K562 (cell line): ENCODE data around the gene RPEL1. TPM values are rescaled to one million over a fixed set of nuclear protein-coding genes. Genes with fewer than 3 reads are reported as not detected.

ENCODE experiments used
- ATAC-seq: fragments of 200-7000 bp; cut with Tn5 transposase; 3 replicates; pipeline ENCODE4 v1.9.1; 2020; ENCODE audit warnings: moderate library complexity
- BruUV-seq: library from RNA; stranded (reverse); fragments of 400-500 nt; replicated peaks from 2 replicates; lab custom pipeline; 2021; lab: Mats Ljungman, UMichigan
- CTCF ChIA-PET: fragments of 300-600 bp; formaldehyde crosslinking; extraction: SDS; loops from one replicate; lab custom pipeline; 2021; ENCODE audit warnings: low intra/inter-chr PET ratio; lab: Yijun Ruan, JAX
- POLR2A ChIA-PET: fragments of 300-600, 350-650 bp; sonication (Branson Sonifier 250); formaldehyde crosslinking; extraction: SDS; loops from one replicate; lab custom pipeline; 2021; ENCODE audit warnings: antibody characterized with exemption, inconsistent platforms; lab: Yijun Ruan, JAX
- DNase-seq, 4 experiments: peaks; one replicate each; pipeline versions ENCODE4 v3.0.0 to v3.0.0-alpha.2; 2011 to 2018; ENCODE audit warnings: low spot score in 3 of 4, mixed read lengths in 3 of 4; ENCODE audit errors: extremely low read depth in 1 of 4
- FAIRE-seq: peaks from 2 replicates; lab custom pipeline; 2011; peaks lifted over from hg19 to GRCh38; lab: Jason Lieb, UNC
- H2AFZ ChIP-seq: 2 replicates; pipeline ENCODE4 v1.6.0; 2011; ENCODE audit warnings: low read depth, low read length, control low read depth, inconsistent platforms
- H3K27ac ChIP-seq: fragments of 200-600 bp; 3 replicates; pipeline ENCODE4 v1.8.0; 2011; ENCODE audit warnings: low read depth, mild to moderate bottlenecking, control low read depth, inconsistent platforms, low read length, moderate library complexity, mixed read lengths; ENCODE audit errors: extremely low read depth
- H3K27me3 ChIP-seq, 2 experiments: fragments of 300-600 bp in 1 of 2; 2 replicates in 1 of 2; 3 replicates in 1 of 2; pipeline versions ENCODE4 v1.6.0 to v1.8.0; 2011; ENCODE audit warnings: inconsistent platforms in 2 of 2, low read length in 2 of 2, mild to moderate bottlenecking in 1 of 2, mixed read lengths in 1 of 2, moderate library complexity in 1 of 2; ENCODE audit not compliant: control insufficient read depth in 2 of 2, insufficient read depth in 2 of 2
- H3K36me3 ChIP-seq: fragments of 300-600 bp; 3 replicates; pipeline ENCODE4 v1.8.0; 2011; ENCODE audit warnings: mild to moderate bottlenecking, low read length, inconsistent platforms; ENCODE audit not compliant: control insufficient read depth, insufficient read depth
- H3K4me1 ChIP-seq, 2 experiments: fragments of 200-600 bp in 1 of 2; replicated peaks in 1 of 2; 2 replicates in 1 of 2; 3 replicates in 1 of 2; pipeline versions ENCODE4 v1.5.1 to v1.8.0; 2011; ENCODE audit warnings: inconsistent platforms in 2 of 2, low read length in 2 of 2, mild to moderate bottlenecking in 1 of 2, mixed read lengths in 1 of 2, moderate library complexity in 1 of 2; ENCODE audit not compliant: control insufficient read depth in 2 of 2, insufficient read depth in 2 of 2
- H3K4me2 ChIP-seq: 2 replicates; pipeline ENCODE4 v1.6.1; 2011; ENCODE audit warnings: low read length, control low read depth, inconsistent platforms, mixed read lengths; ENCODE audit not compliant: insufficient read depth
- H3K4me3 ChIP-seq: fragments of 200-600 bp; sonication (generic), shearing (Covaris generic); 2 replicates; pipeline ENCODE4 v1.5.1; 2016; ENCODE audit warnings: control low read depth, inconsistent platforms
- H3K79me2 ChIP-seq: fragments of 200-600 bp; 3 replicates; pipeline ENCODE4 v1.8.0; 2011; ENCODE audit warnings: low read length, inconsistent platforms; ENCODE audit not compliant: control insufficient read depth, insufficient read depth
- H3K9ac ChIP-seq, 2 experiments: 2 replicates each; pipeline versions ENCODE4 v1.6.0 to v1.6.1; 2011; ENCODE audit warnings: low read depth in 2 of 2, low read length in 2 of 2, control low read depth in 1 of 2, inconsistent platforms in 1 of 2, mild to moderate bottlenecking in 1 of 2, mixed read lengths in 1 of 2; ENCODE audit not compliant: insufficient read depth in 1 of 2
- H3K9me1 ChIP-seq: one replicate; pipeline ENCODE4 v1.6.0; 2011; ENCODE audit warnings: inconsistent platforms, mild to moderate bottlenecking, low read length, moderate library complexity; ENCODE audit not compliant: control insufficient read depth, insufficient read depth
- H3K9me3 ChIP-seq: replicated peaks from 2 replicates; pipeline ENCODE4 v1.5.1; 2011; ENCODE audit warnings: low read depth, low read length, inconsistent platforms; ENCODE audit not compliant: control insufficient read depth, insufficient read depth
- H4K20me1 ChIP-seq: replicated peaks from 2 replicates; pipeline ENCODE4 v1.6.1; 2011; ENCODE audit warnings: low read length, inconsistent platforms, mixed read lengths; ENCODE audit not compliant: control insufficient read depth, insufficient read depth
- HDAC1 ChIP-seq, 2 experiments: fragments of 450-650 bp; IDR thresholded peaks; 2 replicates each; pipeline ENCODE4 v1.6.1; 2016 to 2017; ENCODE audit warnings: inconsistent platforms in 1 of 2, mild to moderate bottlenecking in 1 of 2, moderate library complexity in 1 of 2
- HDAC2 ChIP-seq: fragments of 450-650 bp; IDR thresholded peaks from 2 replicates; pipeline ENCODE4 v1.6.1; 2016; ENCODE audit warnings: mild to moderate bottlenecking
- PRMT5 ChIP-seq: sonication (generic); formaldehyde crosslinking; IDR thresholded peaks from 2 replicates; pipeline ENCODE4 v1.5.0; 2020; ENCODE audit warnings: missing genetic modification reagents
- REST ChIP-seq, 2 experiments: fragments of 450-650 bp; formaldehyde crosslinking in 1 of 2; IDR thresholded peaks; 2 replicates each; pipeline versions ENCODE4 v1.4.0 to v1.6.1; 2014 to 2020; ENCODE audit warnings: mild to moderate bottlenecking in 2 of 2, borderline replicate concordance in 1 of 2, low read depth in 1 of 2
- SNIP1 ChIP-seq: fragments of 450-650 bp; IDR thresholded peaks from 2 replicates; pipeline ENCODE4 v1.7.1; 2017; ENCODE audit warnings: low read depth, mild to moderate bottlenecking
- TEAD1 ChIP-seq, 2 experiments: fragments of 450-650 bp in 1 of 2; sonication (generic) in 1 of 2; formaldehyde crosslinking; IDR thresholded peaks; 2 replicates each; pipeline versions ENCODE4 v1.4.0 to v1.8.0; 2020 to 2022; ENCODE audit warnings: mild to moderate bottlenecking in 2 of 2, missing genetic modification reagents in 1 of 2
- ZNF766 ChIP-seq: fragments of 200-800 bp; sonication (Bioruptor generic); conservative IDR thresholded peaks from 2 replicates; pipeline ENCODE4 v1.6.1; 2016; ENCODE audit warnings: missing genetic modification characterization, missing compliant biosample characterization
- WGBS: fragments of 100-300 bp; shearing (Covaris generic); methylation state at CpG from one replicate; pipeline ENCODE4 v1.1.6; 2016; ENCODE audit warnings: low coverage, mixed read lengths; ENCODE audit not compliant: insufficient coverage; ENCODE audit errors: missing lambda C conversion rate; 5-methylcytosine and 5-hydroxymethylcytosine counted together
- in situ Hi-C: fragments of 300-500 bp; cut with MboI; formaldehyde crosslinking; loops from 4 replicates; pipeline ENCODE4 v1.15.0; 2018; ENCODE audit warnings: inconsistent platforms, mixed read lengths
- intact Hi-C: fragments of 100-400 bp; cut with micrococcal nuclease; formaldehyde crosslinking; loops from 2 replicates; pipeline ENCODE4 v1.14.2; 2022
- polyA plus RNA-seq, 8 experiments: library from polyadenylated mRNA; depleted of rRNA in 4 of 8; stranded (reverse) in 5 of 8; unstranded in 3 of 8; fragments of >200 nt; fragmentation: Nextera tagmentation in 2 of 8; fragmentation: Illumina TruSeq in 1 of 8; extraction: Ambion mirVana in 2 of 8; extraction: Trizol in 1 of 8; gene quantifications; 2 replicates each; pipeline versions ENCODE4 v1.2.1 to v1.2.3, GENCODE V29; 2011 to 2014; ENCODE audit warnings: inconsistent platforms in 1 of 8, missing spikeins in 1 of 8
- total RNA-seq, 7 experiments: library from RNA; depleted of rRNA in 6 of 7; stranded (reverse); fragments of >200 nt in 6 of 7; fragmentation: Illumina TruSeq in 2 of 7; extraction: Trizol in 2 of 7; gene quantifications; 2 replicates each; pipeline versions ENCODE4 v1.2.1 to v1.2.3, GENCODE V29; 2011 to 2021; ENCODE audit warnings: low replicate concordance in 1 of 7

Gene RPEL1
- total and polyA plus RNA-seq, 9 of the 15 experiments (the other 6 are each of a cell fraction or from before 2014, with no cell fraction given): 0.04 to 0.15 (median 0.07) TPM; not detected in 4

GRCh38 chr10:103278862-103279298 lies 33.2 kb downstream of the RPEL1 start:
- Histone ChIP-seq H3K27me3 (peaks cover 0 to 16% of the 10 kb centered on the region in 2 experiments; a peak in 3 of 5 replicates), H3K27ac (no peak overlapping the region), H3K4me1 (peaks cover 0 to 3% of the 10 kb centered on the region in 2 experiments; a peak in 2 of 5 replicates), H3K79me2 (no peaks in the 10 kb centered on the region), H4K20me1 (no peaks in the 10 kb centered on the region; the same call in 1 of the 2 replicates), H2AFZ (no peak overlapping the region), H3K4me3 (no peak overlapping the region), H3K4me2 (no peak overlapping the region), H3K9ac (no peak overlapping the region), H3K36me3 (no peaks in the 10 kb centered on the region), H3K9me1 (no peaks in the 10 kb centered on the region), H3K9me3 (no peaks in the 10 kb centered on the region)
- WGBS: 15% methylated on average over 10 of the region's 11 CpGs
- FAIRE-seq (peak; percentile 65), DNase-seq (peak; percentile 19 to 53 (median 27)), ATAC-seq (no peak)
- in situ Hi-C loops (no loop called here), intact Hi-C loops (no loop called here)
- no TSS peak for BruUV-seq
- POLR2A ChIA-PET: interaction anchor here (1.6 kb wide), 1 partner anchor 13 kb away, joined by 5 read pairs; no protein-coding TSS in a partner anchor
- CTCF ChIA-PET: no interaction called here
- TF ChIP-seq PRMT5: 0 out of 2 replicates have a peak, but pooled peaks have one; percentile 48
- 0 out of 2 replicates have a peak, but pooled peaks have one; percentile 35 for TF ChIP-seq SNIP1
- TF ChIP-seq HDAC1 (IDR thresholded peaks at IDR 0.05): peak in 1 of 2 experiments; percentile 50; a peak in 1 of 4 replicates
- peak in 1 of 2 experiments; percentile 28; a peak in 1 of 4 replicates for TF ChIP-seq TEAD1 (CRISPR knock-in tag; IDR thresholded peaks at IDR 0.05)
- TF ChIP-seq ZNF766 (CRISPR knock-in tag): 0 out of 2 replicates have a peak, but pooled peaks have one; percentile 26
- 0 out of 2 replicates have a peak, but pooled peaks have one; percentile 22 for TF ChIP-seq HDAC2
- peak; percentile 98 for TF ChIP-seq REST (IDR thresholded peaks at IDR 0.05; ENCODE audit: borderline replicate concordance)
- TF ChIP-seq REST (CRISPR knock-in tag; IDR thresholded peaks at IDR 0.05; ENCODE audit: low read depth): peak; percentile 94
